ENCODE data around the gene PGGHG. TPM values are rescaled to one million over a fixed set of nuclear protein-coding genes. Genes with fewer than 3 reads are reported as not detected.

PGGHG gene
- total and polyA plus RNA-seq, 2 donors from 2014 or later: 16.1 to 64.1 TPM

DNA sequence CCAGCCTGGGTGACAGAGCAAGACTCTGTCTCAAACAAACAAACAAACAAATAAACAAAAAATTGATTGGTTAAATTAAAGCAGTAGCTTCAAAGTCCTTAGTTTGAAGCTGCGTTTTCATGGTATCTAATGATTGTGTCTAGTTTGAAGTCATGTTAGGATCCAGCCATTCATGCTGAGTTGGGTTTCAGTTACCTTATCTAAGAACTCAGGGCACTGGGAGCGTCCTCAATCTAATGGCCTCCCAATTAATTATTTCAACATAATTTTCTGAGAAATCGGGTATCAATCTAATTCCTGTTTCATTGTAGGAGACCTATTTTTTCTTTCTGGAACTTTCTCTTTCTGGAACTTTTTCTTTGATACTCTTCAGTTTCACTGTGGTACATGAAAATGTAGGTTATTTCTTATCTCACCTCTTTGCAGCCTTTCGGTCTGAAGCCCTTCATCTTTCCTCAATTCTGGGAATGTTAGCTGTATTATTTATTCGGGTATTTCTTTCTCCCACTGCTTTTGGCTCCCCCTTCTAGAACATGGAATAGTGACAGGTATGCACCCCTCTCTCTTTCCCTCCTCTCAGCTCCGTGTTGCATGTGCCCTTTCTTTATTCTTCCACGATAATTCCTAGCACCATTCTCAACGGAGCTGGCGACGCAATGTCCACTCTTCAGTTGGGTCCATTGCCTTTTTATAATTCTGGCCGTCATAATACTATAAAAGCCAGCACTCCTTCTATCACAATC lies 56.1 kb downstream of the PGGHG start:
- FAIRE-seq (no peak), DNase-seq (no peak)
- no peak overlapping the region for H3K9ac ChIP-seq (ENCODE audit: low read length in 3 of 3)
- H3K4me1 ChIP-seq (ENCODE audit: control insufficient read depth in 2 of 3, insufficient read depth in 2 of 3, low read depth in 1 of 3, low read length in 3 of 3): no peaks in the 10 kb centered on the region
- H3K4me3 ChIP-seq (ENCODE audit: low read length in 3 of 3): no peak overlapping the region
- H3K27ac ChIP-seq (ENCODE audit: low read depth in 2 of 2, low read length in 2 of 2): no peak overlapping the region
- intact Hi-C loops (cut with DNase I): no loop called here
- H3K27me3 ChIP-seq (ENCODE audit: control insufficient read depth, insufficient read depth, low read length): no peaks in the 10 kb centered on the region
- TF ChIP-seq, protein P1, sequence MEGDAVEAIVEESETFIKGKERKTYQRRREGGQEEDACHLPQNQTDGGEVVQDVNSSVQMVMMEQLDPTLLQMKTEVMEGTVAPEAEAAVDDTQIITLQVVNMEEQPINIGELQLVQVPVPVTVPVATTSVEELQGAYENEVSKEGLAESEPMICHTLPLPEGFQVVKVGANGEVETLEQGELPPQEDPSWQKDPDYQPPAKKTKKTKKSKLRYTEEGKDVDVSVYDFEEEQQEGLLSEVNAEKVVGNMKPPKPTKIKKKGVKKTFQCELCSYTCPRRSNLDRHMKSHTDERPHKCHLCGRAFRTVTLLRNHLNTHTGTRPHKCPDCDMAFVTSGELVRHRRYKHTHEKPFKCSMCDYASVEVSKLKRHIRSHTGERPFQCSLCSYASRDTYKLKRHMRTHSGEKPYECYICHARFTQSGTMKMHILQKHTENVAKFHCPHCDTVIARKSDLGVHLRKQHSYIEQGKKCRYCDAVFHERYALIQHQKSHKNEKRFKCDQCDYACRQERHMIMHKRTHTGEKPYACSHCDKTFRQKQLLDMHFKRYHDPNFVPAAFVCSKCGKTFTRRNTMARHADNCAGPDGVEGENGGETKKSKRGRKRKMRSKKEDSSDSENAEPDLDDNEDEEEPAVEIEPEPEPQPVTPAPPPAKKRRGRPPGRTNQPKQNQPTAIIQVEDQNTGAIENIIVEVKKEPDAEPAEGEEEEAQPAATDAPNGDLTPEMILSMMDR (IDR thresholded peaks at IDR 0.05; ENCODE audit: borderline replicate concordance, extremely low read depth, insufficient read depth): no peak
- H3K9me3 ChIP-seq (ENCODE audit: control insufficient read depth in 2 of 3, insufficient read depth in 1 of 3, low read length in 3 of 3): no peaks in the 10 kb centered on the region
- no peaks in the 10 kb centered on the region for H3K36me3 ChIP-seq (ENCODE audit: control insufficient read depth in 2 of 3, insufficient read depth in 3 of 3, low read length in 3 of 3)

Other genes starting within 250 kb of the PGGHG start
- not detected for gene SCGB1C1, start 96.0 kb upstream of the PGGHG start, total RNA-seq
- not detected for gene SCGB1C1, start 96.0 kb upstream of the PGGHG start, polyA plus RNA-seq (ENCODE audit: insufficient read depth, low read depth, low replicate concordance)
- 56.5 TPM for gene BET1L, start 81.7 kb upstream of the PGGHG start, total RNA-seq
- 43.9 TPM for gene BET1L, start 81.7 kb upstream of the PGGHG start, polyA plus RNA-seq (ENCODE audit: insufficient read depth, low read depth, low replicate concordance)
- gene RIC8A, start 81.4 kb upstream of the PGGHG start, total RNA-seq: 92.1 TPM
- gene RIC8A, start 81.4 kb upstream of the PGGHG start, polyA plus RNA-seq (ENCODE audit: insufficient read depth, low read depth, low replicate concordance): 52.3 TPM
- 28.3 TPM for gene SIRT3, start 52.8 kb upstream of the PGGHG start, total RNA-seq
- 28.7 TPM for gene SIRT3, start 52.8 kb upstream of the PGGHG start, polyA plus RNA-seq (ENCODE audit: insufficient read depth, low read depth, low replicate concordance)
- 87.7 TPM for gene PSMD13, start 52.1 kb upstream of the PGGHG start, total RNA-seq
- 115 TPM for gene PSMD13, start 52.1 kb upstream of the PGGHG start, polyA plus RNA-seq (ENCODE audit: insufficient read depth, low read depth, low replicate concordance)
- 1.6 TPM for gene NLRP6, start 10.7 kb upstream of the PGGHG start, total RNA-seq
- 0.32 TPM for gene NLRP6, start 10.7 kb upstream of the PGGHG start, polyA plus RNA-seq (ENCODE audit: insufficient read depth, low read depth, low replicate concordance)
- gene IFITM5, start 10.4 kb downstream of the PGGHG start, total RNA-seq: not detected
- gene IFITM5, start 10.4 kb downstream of the PGGHG start, polyA plus RNA-seq (ENCODE audit: insufficient read depth, low read depth, low replicate concordance): not detected
- gene IFITM2, start 18.7 kb downstream of the PGGHG start, total RNA-seq: 1,111 TPM
- gene IFITM2, start 18.7 kb downstream of the PGGHG start, polyA plus RNA-seq (ENCODE audit: insufficient read depth, low read depth, low replicate concordance): 814 TPM
- 440 TPM for gene IFITM1, start 24.9 kb downstream of the PGGHG start, total RNA-seq
- gene IFITM1, start 24.9 kb downstream of the PGGHG start, polyA plus RNA-seq (ENCODE audit: insufficient read depth, low read depth, low replicate concordance): 248 TPM
- 1,286 TPM for gene IFITM3, start 31.7 kb downstream of the PGGHG start, total RNA-seq
- 1,281 TPM for gene IFITM3, start 31.7 kb downstream of the PGGHG start, polyA plus RNA-seq (ENCODE audit: insufficient read depth, low read depth, low replicate concordance)
- gene B4GALNT4, start 80.4 kb downstream of the PGGHG start, total RNA-seq: 1.4 TPM
- 0.82 TPM for gene B4GALNT4, start 80.4 kb downstream of the PGGHG start, polyA plus RNA-seq (ENCODE audit: insufficient read depth, low read depth, low replicate concordance)
- gene PKP3, start 105.1 kb downstream of the PGGHG start, total RNA-seq: 3.6 TPM
- gene PKP3, start 105.1 kb downstream of the PGGHG start, polyA plus RNA-seq (ENCODE audit: insufficient read depth, low read depth, low replicate concordance): 1.9 TPM
- gene SIGIRR, start 125.9 kb downstream of the PGGHG start, total RNA-seq: 89.1 TPM
- gene SIGIRR, start 125.9 kb downstream of the PGGHG start, polyA plus RNA-seq (ENCODE audit: insufficient read depth, low read depth, low replicate concordance): 181 TPM
- 21.8 TPM for gene ANO9, start 152.9 kb downstream of the PGGHG start, total RNA-seq
- gene ANO9, start 152.9 kb downstream of the PGGHG start, polyA plus RNA-seq (ENCODE audit: insufficient read depth, low read depth, low replicate concordance): 11.3 TPM
- gene PTDSS2, start 161.2 kb downstream of the PGGHG start, total RNA-seq: 28.5 TPM
- gene PTDSS2, start 161.2 kb downstream of the PGGHG start, polyA plus RNA-seq (ENCODE audit: insufficient read depth, low read depth, low replicate concordance): 37.7 TPM
- gene RNH1, start 218.1 kb downstream of the PGGHG start, total RNA-seq: 191 TPM
- 171 TPM for gene RNH1, start 218.1 kb downstream of the PGGHG start, polyA plus RNA-seq (ENCODE audit: insufficient read depth, low read depth, low replicate concordance)
- 66.1 TPM for gene HRAS, start 246.4 kb downstream of the PGGHG start, total RNA-seq
- 100 TPM for gene HRAS, start 246.4 kb downstream of the PGGHG start, polyA plus RNA-seq (ENCODE audit: insufficient read depth, low read depth, low replicate concordance)
- 7.7 TPM for gene LRRC56, start 248.4 kb downstream of the PGGHG start, total RNA-seq
- gene LRRC56, start 248.4 kb downstream of the PGGHG start, polyA plus RNA-seq (ENCODE audit: insufficient read depth, low read depth, low replicate concordance): 1.2 TPM